Measurements from ENCODE around the gene SLMAP.
"Not testable (repeated sequence)": the region's sequence is repeated elsewhere in the genome, so short reads cannot be mapped to it uniquely, and the experiment has no call there.

DNA sequence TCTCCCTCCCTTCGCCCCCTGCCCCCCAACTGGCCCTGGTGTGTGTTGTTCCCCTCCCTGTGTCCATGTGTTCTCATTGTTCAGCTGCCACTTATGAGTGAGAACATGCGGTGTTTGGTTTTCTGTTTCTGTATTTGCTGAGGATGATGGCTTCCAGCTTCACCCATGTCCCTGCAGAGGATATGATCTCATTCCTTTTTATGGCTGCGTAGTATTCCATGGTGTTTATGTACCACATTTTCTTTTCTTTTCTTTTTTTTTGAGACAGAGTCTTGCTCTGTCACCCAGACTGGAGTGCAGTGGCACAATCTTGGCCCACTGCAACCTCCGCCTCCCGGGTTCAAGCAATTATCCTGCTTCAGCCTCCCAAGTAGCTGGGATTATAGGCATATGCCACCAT, 50.1 kb downstream of the SLMAP start:
- not testable (repeated sequence) for TF ChIP-seq EZH2 (IDR thresholded peaks at IDR 0.05; ENCODE audit: low read depth, unreplicated experiment); EZH2phosphoT487 (IDR thresholded peaks at IDR 0.05; ENCODE audit: unreplicated experiment); CTCF (conservative IDR thresholded peaks at IDR 0.05; ENCODE audit: low read depth in 2 of 2); POLR2AphosphoS5 (IDR thresholded peaks at IDR 0.05; ENCODE audit: low read depth); JUNB (IDR thresholded peaks at IDR 0.05; ENCODE audit: unreplicated experiment); CREB1 (CRISPR knock-in tag; IDR thresholded peaks at IDR 0.05; ENCODE audit: low read depth); NANOG (IDR thresholded peaks at IDR 0.05; ENCODE audit: borderline replicate concordance); STAT1 (IDR thresholded peaks at IDR 0.05; ENCODE audit: unreplicated experiment); ZNF331 (CRISPR knock-in tag; IDR thresholded peaks at IDR 0.05; ENCODE audit: low read depth); ZNF114 (CRISPR knock-in tag; IDR thresholded peaks at IDR 0.05)
- TF ChIP-seq, protein P1, sequence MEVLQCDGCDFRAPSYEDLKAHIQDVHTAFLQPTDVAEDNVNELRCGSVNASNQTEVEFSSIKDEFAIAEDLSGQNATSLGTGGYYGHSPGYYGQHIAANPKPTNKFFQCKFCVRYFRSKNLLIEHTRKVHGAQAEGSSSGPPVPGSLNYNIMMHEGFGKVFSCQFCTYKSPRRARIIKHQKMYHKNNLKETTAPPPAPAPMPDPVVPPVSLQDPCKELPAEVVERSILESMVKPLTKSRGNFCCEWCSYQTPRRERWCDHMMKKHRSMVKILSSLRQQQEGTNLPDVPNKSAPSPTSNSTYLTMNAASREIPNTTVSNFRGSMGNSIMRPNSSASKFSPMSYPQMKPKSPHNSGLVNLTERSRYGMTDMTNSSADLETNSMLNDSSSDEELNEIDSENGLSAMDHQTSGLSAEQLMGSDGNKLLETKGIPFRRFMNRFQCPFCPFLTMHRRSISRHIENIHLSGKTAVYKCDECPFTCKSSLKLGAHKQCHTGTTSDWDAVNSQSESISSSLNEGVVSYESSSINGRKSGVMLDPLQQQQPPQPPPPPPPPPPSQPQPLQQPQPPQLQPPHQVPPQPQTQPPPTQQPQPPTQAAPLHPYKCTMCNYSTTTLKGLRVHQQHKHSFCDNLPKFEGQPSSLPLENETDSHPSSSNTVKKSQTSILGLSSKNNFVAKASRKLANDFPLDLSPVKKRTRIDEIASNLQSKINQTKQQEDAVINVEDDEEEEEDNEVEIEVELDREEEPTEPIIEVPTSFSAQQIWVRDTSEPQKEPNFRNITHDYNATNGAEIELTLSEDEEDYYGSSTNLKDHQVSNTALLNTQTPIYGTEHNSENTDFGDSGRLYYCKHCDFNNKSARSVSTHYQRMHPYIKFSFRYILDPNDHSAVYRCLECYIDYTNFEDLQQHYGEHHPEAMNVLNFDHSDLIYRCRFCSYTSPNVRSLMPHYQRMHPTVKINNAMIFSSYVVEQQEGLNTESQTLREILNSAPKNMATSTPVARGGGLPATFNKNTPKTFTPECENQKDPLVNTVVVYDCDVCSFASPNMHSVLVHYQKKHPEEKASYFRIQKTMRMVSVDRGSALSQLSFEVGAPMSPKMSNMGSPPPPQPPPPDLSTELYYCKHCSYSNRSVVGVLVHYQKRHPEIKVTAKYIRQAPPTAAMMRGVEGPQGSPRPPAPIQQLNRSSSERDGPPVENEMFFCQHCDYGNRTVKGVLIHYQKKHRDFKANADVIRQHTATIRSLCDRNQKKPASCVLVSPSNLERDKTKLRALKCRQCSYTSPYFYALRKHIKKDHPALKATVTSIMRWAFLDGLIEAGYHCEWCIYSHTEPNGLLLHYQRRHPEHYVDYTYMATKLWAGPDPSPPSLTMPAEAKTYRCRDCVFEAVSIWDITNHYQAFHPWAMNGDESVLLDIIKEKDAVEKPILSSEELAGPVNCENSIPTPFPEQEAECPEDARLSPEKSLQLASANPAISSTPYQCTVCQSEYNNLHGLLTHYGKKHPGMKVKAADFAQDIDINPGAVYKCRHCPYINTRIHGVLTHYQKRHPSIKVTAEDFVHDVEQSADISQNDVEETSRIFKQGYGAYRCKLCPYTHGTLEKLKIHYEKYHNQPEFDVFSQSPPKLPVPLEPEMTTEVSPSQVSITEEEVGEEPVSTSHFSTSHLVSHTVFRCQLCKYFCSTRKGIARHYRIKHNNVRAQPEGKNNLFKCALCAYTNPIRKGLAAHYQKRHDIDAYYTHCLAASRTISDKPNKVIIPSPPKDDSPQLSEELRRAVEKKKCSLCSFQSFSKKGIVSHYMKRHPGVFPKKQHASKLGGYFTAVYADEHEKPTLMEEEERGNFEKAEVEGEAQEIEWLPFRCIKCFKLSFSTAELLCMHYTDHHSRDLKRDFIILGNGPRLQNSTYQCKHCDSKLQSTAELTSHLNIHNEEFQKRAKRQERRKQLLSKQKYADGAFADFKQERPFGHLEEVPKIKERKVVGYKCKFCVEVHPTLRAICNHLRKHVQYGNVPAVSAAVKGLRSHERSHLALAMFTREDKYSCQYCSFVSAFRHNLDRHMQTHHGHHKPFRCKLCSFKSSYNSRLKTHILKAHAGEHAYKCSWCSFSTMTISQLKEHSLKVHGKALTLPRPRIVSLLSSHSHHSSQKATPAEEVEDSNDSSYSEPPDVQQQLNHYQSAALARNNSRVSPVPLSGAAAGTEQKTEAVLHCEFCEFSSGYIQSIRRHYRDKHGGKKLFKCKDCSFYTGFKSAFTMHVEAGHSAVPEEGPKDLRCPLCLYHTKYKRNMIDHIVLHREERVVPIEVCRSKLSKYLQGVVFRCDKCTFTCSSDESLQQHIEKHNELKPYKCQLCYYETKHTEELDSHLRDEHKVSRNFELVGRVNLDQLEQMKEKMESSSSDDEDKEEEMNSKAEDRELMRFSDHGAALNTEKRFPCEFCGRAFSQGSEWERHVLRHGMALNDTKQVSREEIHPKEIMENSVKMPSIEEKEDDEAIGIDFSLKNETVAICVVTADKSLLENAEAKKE (CRISPR knock-in tag; IDR thresholded peaks at IDR 0.05), result not testable (repeated sequence)
- TF ChIP-seq, protein P2, sequence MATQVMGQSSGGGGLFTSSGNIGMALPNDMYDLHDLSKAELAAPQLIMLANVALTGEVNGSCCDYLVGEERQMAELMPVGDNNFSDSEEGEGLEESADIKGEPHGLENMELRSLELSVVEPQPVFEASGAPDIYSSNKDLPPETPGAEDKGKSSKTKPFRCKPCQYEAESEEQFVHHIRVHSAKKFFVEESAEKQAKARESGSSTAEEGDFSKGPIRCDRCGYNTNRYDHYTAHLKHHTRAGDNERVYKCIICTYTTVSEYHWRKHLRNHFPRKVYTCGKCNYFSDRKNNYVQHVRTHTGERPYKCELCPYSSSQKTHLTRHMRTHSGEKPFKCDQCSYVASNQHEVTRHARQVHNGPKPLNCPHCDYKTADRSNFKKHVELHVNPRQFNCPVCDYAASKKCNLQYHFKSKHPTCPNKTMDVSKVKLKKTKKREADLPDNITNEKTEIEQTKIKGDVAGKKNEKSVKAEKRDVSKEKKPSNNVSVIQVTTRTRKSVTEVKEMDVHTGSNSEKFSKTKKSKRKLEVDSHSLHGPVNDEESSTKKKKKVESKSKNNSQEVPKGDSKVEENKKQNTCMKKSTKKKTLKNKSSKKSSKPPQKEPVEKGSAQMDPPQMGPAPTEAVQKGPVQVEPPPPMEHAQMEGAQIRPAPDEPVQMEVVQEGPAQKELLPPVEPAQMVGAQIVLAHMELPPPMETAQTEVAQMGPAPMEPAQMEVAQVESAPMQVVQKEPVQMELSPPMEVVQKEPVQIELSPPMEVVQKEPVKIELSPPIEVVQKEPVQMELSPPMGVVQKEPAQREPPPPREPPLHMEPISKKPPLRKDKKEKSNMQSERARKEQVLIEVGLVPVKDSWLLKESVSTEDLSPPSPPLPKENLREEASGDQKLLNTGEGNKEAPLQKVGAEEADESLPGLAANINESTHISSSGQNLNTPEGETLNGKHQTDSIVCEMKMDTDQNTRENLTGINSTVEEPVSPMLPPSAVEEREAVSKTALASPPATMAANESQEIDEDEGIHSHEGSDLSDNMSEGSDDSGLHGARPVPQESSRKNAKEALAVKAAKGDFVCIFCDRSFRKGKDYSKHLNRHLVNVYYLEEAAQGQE (IDR thresholded peaks at IDR 0.05; ENCODE audit: unreplicated experiment), result not testable (repeated sequence)
- TF ChIP-seq, protein P3, sequence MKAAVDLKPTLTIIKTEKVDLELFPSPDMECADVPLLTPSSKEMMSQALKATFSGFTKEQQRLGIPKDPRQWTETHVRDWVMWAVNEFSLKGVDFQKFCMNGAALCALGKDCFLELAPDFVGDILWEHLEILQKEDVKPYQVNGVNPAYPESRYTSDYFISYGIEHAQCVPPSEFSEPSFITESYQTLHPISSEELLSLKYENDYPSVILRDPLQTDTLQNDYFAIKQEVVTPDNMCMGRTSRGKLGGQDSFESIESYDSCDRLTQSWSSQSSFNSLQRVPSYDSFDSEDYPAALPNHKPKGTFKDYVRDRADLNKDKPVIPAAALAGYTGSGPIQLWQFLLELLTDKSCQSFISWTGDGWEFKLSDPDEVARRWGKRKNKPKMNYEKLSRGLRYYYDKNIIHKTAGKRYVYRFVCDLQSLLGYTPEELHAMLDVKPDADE (IDR thresholded peaks at IDR 0.05), result not testable (repeated sequence)
